Measurements from ENCODE around the gene GREB1L.

GRCh38 chr18:21452276-21452780, 210.3 kb downstream of the GREB1L start:
- TF ChIP-seq, protein P1, sequence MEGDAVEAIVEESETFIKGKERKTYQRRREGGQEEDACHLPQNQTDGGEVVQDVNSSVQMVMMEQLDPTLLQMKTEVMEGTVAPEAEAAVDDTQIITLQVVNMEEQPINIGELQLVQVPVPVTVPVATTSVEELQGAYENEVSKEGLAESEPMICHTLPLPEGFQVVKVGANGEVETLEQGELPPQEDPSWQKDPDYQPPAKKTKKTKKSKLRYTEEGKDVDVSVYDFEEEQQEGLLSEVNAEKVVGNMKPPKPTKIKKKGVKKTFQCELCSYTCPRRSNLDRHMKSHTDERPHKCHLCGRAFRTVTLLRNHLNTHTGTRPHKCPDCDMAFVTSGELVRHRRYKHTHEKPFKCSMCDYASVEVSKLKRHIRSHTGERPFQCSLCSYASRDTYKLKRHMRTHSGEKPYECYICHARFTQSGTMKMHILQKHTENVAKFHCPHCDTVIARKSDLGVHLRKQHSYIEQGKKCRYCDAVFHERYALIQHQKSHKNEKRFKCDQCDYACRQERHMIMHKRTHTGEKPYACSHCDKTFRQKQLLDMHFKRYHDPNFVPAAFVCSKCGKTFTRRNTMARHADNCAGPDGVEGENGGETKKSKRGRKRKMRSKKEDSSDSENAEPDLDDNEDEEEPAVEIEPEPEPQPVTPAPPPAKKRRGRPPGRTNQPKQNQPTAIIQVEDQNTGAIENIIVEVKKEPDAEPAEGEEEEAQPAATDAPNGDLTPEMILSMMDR (IDR thresholded peaks at IDR 0.05) = no peak
- no peak for TF ChIP-seq POLR2A (IDR thresholded peaks at IDR 0.05)

Data from right lobe of liver (tissue), 4 donors.